HG02623 (cell line): Measurements from ENCODE around the gene TMEM181.

Source experiments
- ATAC-seq: cut with Tn5 transposase; IDR thresholded peaks from one replicate; pipeline ENCODE4 v1.9.1; 2021; ENCODE audit warnings: moderate library complexity; ENCODE audit not compliant: unreplicated experiment

TMEM181 gene

GRCh38 chr6:158684311-158684710 lies 124.4 kb downstream of the TMEM181 start:
- ATAC-seq = no peak

- ATAC-seq = no peak
Measured at GRCh38 chr6:158684745-158685324, 124.9 kb downstream of the TMEM181 start.
